SK-N-SH (cell line): ENCODE measurements around the gene PEX10. TPM values are rescaled to one million over a fixed set of nuclear protein-coding genes. Genes with fewer than 3 reads are reported as not detected.

Experiments
- CTCF ChIA-PET: fragments of 300-600, 350-600 bp; formaldehyde crosslinking; extraction: SDS; loops from one replicate; lab custom pipeline; 2021; lab: Yijun Ruan, JAX
- POLR2A ChIA-PET: fragments of 350-600 bp; sonication (Branson Sonifier 250); formaldehyde crosslinking; extraction: SDS; loops from one replicate; lab custom pipeline; 2020; ENCODE audit warnings: antibody characterized with exemption, inconsistent platforms; lab: Yijun Ruan, JAX
- DNase-seq: peaks from one replicate; pipeline ENCODE4 v3.0.0; 2012
- H2AFZ ChIP-seq: fragments of 200-600 bp; sonication (generic); 2 replicates; pipeline ENCODE4 v1.8.1; 2016; ENCODE audit warnings: antibody characterized with exemption, mild to moderate bottlenecking, low read depth
- H3F3A ChIP-seq: fragments of 200-600 bp; sonication (generic); replicated peaks from 2 replicates; pipeline ENCODE3; 2016; ENCODE audit warnings: antibody characterized with exemption, mild to moderate bottlenecking; ENCODE audit not compliant: insufficient read depth
- H3K27ac ChIP-seq, 2 experiments: fragments of 200-500 bp in 1 of 2; fragments of 200-600 bp in 1 of 2; sonication (Bioruptor generic) in 1 of 2; sonication (generic), shearing (Covaris generic) in 1 of 2; 2 replicates each; pipeline versions ENCODE4 v1.5.1 to v1.6.1; 2014 to 2016; ENCODE audit warnings: low read depth in 2 of 2, inconsistent platforms in 1 of 2, low read length in 1 of 2, mild to moderate bottlenecking in 1 of 2, mixed read lengths in 1 of 2
- H3K27me3 ChIP-seq: fragments of 200-600 bp; sonication (generic), shearing (Covaris generic); 2 replicates; pipeline ENCODE4 v1.6.1; 2016; ENCODE audit warnings: mixed run types; ENCODE audit not compliant: insufficient read depth
- H3K36me3 ChIP-seq, 2 experiments: fragments of 200-500 bp in 1 of 2; fragments of 200-600 bp in 1 of 2; sonication (Bioruptor generic) in 1 of 2; sonication (generic) in 1 of 2; replicated peaks in 1 of 2; 2 replicates each; pipeline versions ENCODE3 to v1.5.1; 2014 to 2016; ENCODE audit warnings: low read length in 1 of 2, mild to moderate bottlenecking in 1 of 2; ENCODE audit not compliant: insufficient read depth in 2 of 2, control insufficient read depth in 1 of 2
- H3K4me1 ChIP-seq, 2 experiments: fragments of 200-500 bp in 1 of 2; fragments of 200-600 bp in 1 of 2; sonication (Bioruptor generic) in 1 of 2; sonication (generic), shearing (Covaris generic) in 1 of 2; 2 replicates each; pipeline versions ENCODE4 v1.5.1 to v1.6.1; 2014 to 2016; ENCODE audit warnings: low read depth in 1 of 2, low read length in 1 of 2, mixed run types in 1 of 2; ENCODE audit not compliant: insufficient read depth in 2 of 2, control insufficient read depth in 1 of 2
- H3K4me2 ChIP-seq: fragments of 200-600 bp; sonication (generic), shearing (Covaris generic); 2 replicates; pipeline ENCODE4 v1.6.1; 2017; ENCODE audit warnings: mixed run types
- H3K4me3 ChIP-seq, 2 experiments: fragments of 200-500 bp in 1 of 2; fragments of 200-600 bp in 1 of 2; sonication (Bioruptor generic) in 1 of 2; sonication (generic), shearing (Covaris generic) in 1 of 2; 2 replicates each; pipeline versions ENCODE4 v1.5.1 to v1.8.1; 2014 to 2016; ENCODE audit warnings: low read depth in 2 of 2, inconsistent platforms in 1 of 2, low read length in 1 of 2, mild to moderate bottlenecking in 1 of 2, mixed read lengths in 1 of 2, moderate library complexity in 1 of 2
- H3K79me2 ChIP-seq: fragments of 200-600 bp; sonication (generic); 2 replicates; pipeline ENCODE4 v1.8.1; 2017; ENCODE audit warnings: mild to moderate bottlenecking; ENCODE audit not compliant: insufficient read depth
- H3K9ac ChIP-seq: fragments of 200-600 bp; sonication (generic); 2 replicates; pipeline ENCODE4 v1.6.1; 2017; ENCODE audit warnings: mixed run types
- H3K9me2 ChIP-seq: fragments of 200-600 bp; sonication (generic); 2 replicates; pipeline ENCODE4 v1.6.1; 2017; ENCODE audit warnings: mixed run types
- H3K9me3 ChIP-seq: fragments of 200-600 bp; sonication (generic); 2 replicates; pipeline ENCODE4 v1.6.1; 2017; ENCODE audit warnings: mixed run types, mild to moderate bottlenecking, moderate library complexity
- H4K20me1 ChIP-seq: fragments of 200-600 bp; sonication (generic); 2 replicates; pipeline ENCODE4 v1.6.1; 2017; ENCODE audit warnings: mild to moderate bottlenecking, mixed run types; ENCODE audit not compliant: insufficient read depth
- CHD2 ChIP-seq: fragments of 150-350 bp; IDR thresholded peaks from 2 replicates; pipeline ENCODE4 v1.6.1; 2018; ENCODE audit warnings: low read length; ENCODE audit not compliant: partially characterized antibody
- ELF1 ChIP-seq: IDR thresholded peaks from 2 replicates; pipeline ENCODE4 v1.4.0; 2012
- EZH2phosphoT487 ChIP-seq: fragments of 200-600 bp; sonication (generic); IDR thresholded peaks from 2 replicates; pipeline ENCODE4 v1.6.1; 2017; ENCODE audit warnings: low read depth, mixed run types, mild to moderate bottlenecking, antibody characterized with exemption, moderate library complexity, borderline replicate concordance
- FOSL2 ChIP-seq: IDR thresholded peaks from 2 replicates; pipeline ENCODE4 v1.4.0; 2012; ENCODE audit warnings: low read depth, mild to moderate bottlenecking, moderate library complexity, borderline replicate concordance
- FOXJ3 ChIP-seq: sonication (generic); formaldehyde crosslinking; IDR thresholded peaks from 2 replicates; pipeline ENCODE4 v1.5.1; 2020; ENCODE audit warnings: mild to moderate bottlenecking, missing genetic modification reagents
- FOXM1 ChIP-seq: IDR thresholded peaks from 2 replicates; pipeline ENCODE4 v1.4.0; 2012; ENCODE audit warnings: low read depth, mild to moderate bottlenecking
- MEF2A ChIP-seq: IDR thresholded peaks from 2 replicates; pipeline ENCODE4 v1.4.0; 2012; ENCODE audit warnings: low read depth, borderline replicate concordance
- MXI1 ChIP-seq: IDR thresholded peaks from 2 replicates; pipeline ENCODE4 v1.6.1; 2012; ENCODE audit warnings: mild to moderate bottlenecking, low read depth, low read length, improper control_type of control experiment
- NRF1 ChIP-seq: IDR thresholded peaks from 2 replicates; pipeline ENCODE4 v1.6.1; 2012; ENCODE audit warnings: low read depth, mild to moderate bottlenecking, low read length
- PBX3 ChIP-seq: IDR thresholded peaks from 2 replicates; pipeline ENCODE4; 2012
- POLR2AphosphoS5 ChIP-seq: IDR thresholded peaks from 2 replicates; pipeline ENCODE4 v1.6.1; 2012; ENCODE audit warnings: low read depth, low read length
- REST ChIP-seq: IDR thresholded peaks from 2 replicates; pipeline ENCODE4 v1.6.1; 2012; ENCODE audit warnings: mild to moderate bottlenecking, low read depth, low read length, moderate library complexity
- SIN3A ChIP-seq: IDR thresholded peaks from 2 replicates; pipeline ENCODE4 v1.6.1; 2012; ENCODE audit warnings: low read depth, mild to moderate bottlenecking, low read length, moderate library complexity, borderline replicate concordance
- WGBS: methylation state at CpG from one replicate; pipeline ENCODE4 v1.1.6; 2017; ENCODE audit warnings: low lambda C conversion rate; 5-methylcytosine and 5-hydroxymethylcytosine counted together
- polyA plus RNA-seq, 3 experiments: library from polyadenylated mRNA; depleted of rRNA; stranded (reverse); fragments of >200 nt; gene quantifications; 2 replicates each; pipeline ENCODE4 v1.2.3, GENCODE V29; 2012
- TF ChIP-seq, protein P1 (sequence below): fragments of 200-600 bp; sonication (generic); IDR thresholded peaks from 2 replicates; pipeline ENCODE4 v1.6.1; 2017; ENCODE audit warnings: antibody characterized with exemption, mild to moderate bottlenecking, moderate library complexity
- TF ChIP-seq, protein P2 (sequence below): fragments of 150-350 bp; IDR thresholded peaks from 2 replicates; pipeline ENCODE4 v1.6.1; 2017; ENCODE audit warnings: antibody characterized with exemption, low read length, low read depth, borderline replicate concordance

The PEX10 gene
- polyA plus RNA-seq, 1 of the 3 experiments (the other 2 are of a cell fraction) = 28.6 TPM

DNA sequence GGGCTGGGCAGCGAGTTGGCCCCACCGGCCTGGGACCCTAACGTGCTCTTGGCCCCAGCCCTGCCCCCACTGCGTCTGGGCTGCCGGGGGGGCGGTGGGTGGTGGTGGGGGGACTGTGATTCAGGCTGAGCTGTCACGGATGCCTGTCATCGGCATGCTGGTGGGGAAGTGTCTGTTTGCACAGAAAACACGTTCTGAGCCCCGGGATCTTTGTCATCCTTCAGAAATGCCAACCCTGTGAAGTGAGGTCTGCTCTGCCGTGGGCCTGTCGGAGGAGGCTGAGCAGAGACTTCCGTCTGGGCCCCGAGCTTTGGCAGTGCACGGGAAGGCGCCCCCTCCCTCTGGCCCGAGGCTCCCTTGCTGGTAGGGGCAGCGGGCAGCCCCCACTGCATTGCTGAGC lies 39.4 kb upstream of the PEX10 start (continued):
- TF ChIP-seq, protein P1, sequence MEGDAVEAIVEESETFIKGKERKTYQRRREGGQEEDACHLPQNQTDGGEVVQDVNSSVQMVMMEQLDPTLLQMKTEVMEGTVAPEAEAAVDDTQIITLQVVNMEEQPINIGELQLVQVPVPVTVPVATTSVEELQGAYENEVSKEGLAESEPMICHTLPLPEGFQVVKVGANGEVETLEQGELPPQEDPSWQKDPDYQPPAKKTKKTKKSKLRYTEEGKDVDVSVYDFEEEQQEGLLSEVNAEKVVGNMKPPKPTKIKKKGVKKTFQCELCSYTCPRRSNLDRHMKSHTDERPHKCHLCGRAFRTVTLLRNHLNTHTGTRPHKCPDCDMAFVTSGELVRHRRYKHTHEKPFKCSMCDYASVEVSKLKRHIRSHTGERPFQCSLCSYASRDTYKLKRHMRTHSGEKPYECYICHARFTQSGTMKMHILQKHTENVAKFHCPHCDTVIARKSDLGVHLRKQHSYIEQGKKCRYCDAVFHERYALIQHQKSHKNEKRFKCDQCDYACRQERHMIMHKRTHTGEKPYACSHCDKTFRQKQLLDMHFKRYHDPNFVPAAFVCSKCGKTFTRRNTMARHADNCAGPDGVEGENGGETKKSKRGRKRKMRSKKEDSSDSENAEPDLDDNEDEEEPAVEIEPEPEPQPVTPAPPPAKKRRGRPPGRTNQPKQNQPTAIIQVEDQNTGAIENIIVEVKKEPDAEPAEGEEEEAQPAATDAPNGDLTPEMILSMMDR = no peak
- no peak for TF ChIP-seq FOXJ3 (CRISPR knock-in tag)
- TF ChIP-seq ELF1 = no peak
- TF ChIP-seq EZH2phosphoT487 = no peak
- TF ChIP-seq FOSL2 = peak; percentile 64; the same call in 1 of the 2 replicates
- TF ChIP-seq, protein P2, sequence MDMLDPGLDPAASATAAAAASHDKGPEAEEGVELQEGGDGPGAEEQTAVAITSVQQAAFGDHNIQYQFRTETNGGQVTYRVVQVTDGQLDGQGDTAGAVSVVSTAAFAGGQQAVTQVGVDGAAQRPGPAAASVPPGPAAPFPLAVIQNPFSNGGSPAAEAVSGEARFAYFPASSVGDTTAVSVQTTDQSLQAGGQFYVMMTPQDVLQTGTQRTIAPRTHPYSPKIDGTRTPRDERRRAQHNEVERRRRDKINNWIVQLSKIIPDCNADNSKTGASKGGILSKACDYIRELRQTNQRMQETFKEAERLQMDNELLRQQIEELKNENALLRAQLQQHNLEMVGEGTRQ = no peak
- no peak for TF ChIP-seq POLR2AphosphoS5

DNA sequence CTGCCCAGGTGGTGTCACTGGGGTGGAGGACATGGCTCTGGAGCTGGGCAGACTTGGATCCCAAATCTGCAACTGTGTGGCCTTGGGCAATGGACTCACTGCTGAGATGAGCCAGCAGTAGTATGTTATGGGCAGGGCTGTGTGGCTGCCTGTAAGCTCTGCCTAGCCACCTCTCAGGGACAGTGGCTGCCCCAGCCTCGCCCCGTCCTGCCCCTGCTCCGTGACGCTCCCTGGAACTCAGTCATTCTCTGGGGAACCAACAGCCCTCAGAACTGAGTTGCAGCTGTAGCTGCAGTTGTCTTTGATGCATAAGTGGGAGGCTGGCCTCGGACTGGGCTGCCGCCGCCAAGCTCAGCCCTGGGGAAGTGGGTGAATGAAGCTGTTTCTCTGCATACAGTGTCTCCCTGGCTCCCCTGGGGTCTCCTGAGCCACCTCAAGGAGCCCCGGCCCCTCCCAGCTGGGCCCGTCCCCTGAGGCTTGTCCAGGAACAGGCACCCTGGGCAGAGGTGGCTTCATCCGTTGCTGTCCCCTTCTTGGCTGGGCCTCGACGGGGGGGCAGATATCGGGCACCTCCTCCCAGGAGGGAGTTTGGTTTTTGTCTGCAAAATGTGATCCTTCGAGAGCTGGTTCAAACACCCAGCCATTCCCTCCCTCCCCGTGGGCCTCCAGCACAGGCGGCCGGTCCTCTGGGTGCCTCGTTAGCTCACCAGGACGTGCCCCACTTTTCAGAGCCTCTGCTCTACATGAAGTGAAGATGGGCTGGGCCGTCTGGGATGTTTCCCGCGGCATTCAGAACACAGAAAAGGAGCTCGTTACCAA lies 37.5 kb upstream of the PEX10 start:
- WGBS = 80% methylated on average over 9 of the region's 23 CpGs
- Histone ChIP-seq H3K9ac (no peak overlapping the region), H2AFZ (no peak overlapping the region), H3K4me2 (no peak overlapping the region), H3F3A (no peaks in the 10 kb centered on the region), H3K79me2 (no peaks in the 10 kb centered on the region), H3K4me3 (no peak overlapping the region), H3K4me1 (peaks cover 0 to 14% of the 10 kb centered on the region in 2 experiments; a peak in 1 of 4 replicates), H3K9me3 (no peaks in the 10 kb centered on the region), H3K27me3 (no peaks in the 10 kb centered on the region), H4K20me1 (no peaks in the 10 kb centered on the region), H3K27ac (no peak overlapping the region), H3K36me3 (no peaks in the 10 kb centered on the region), H3K9me2 (no peaks in the 10 kb centered on the region)
- no peak for DNase-seq
- ChIA-PET POLR2A (no interaction called here), CTCF (interaction anchor here (0.7 to 1.5 kb wide), 5 partner anchors 10 to 960 kb away, joined by 3 to 5 read pairs (median 5); no protein-coding TSS in a partner anchor)
- TF ChIP-seq CHD2 (no peak), PBX3 (no peak), MEF2A (no peak), NRF1 (no peak), FOSL2 (no peak), MXI1 (no peak), FOXM1 (no peak), FOXJ3 (CRISPR knock-in tag) (no peak), SIN3A (no peak), REST (no peak)
- TF ChIP-seq, protein P2 = no peak
